ENCODE measurements around the gene PHF24. TPM values are rescaled to one million over a fixed set of nuclear protein-coding genes. Genes with fewer than 3 reads are reported as not detected.
"Not testable (repeated sequence)": the region's sequence is repeated elsewhere in the genome, so short reads cannot be mapped to it uniquely, and the experiment has no call there.

Gene PHF24
- total RNA-seq, 4 donors from 2014 or later = 0.04 TPM; not detected in 3

- Histone ChIP-seq H3K9me3 (no peaks in the 10 kb centered on the region), H3K4me3 (no peak overlapping the region), H3K36me3 (no peaks in the 10 kb centered on the region), H3K27me3 (peaks cover 0 to 10% (median 2%) of the 10 kb centered on the region in 3 donors), H3K4me1 (no peaks in the 10 kb centered on the region), H3K27ac (no peak overlapping the region)
- DNase-seq (no peak), ATAC-seq (no peak)
- no peak for TF ChIP-seq POLR2A (IDR thresholded peaks at IDR 0.05)
- no peak for TF ChIP-seq CTCF (IDR thresholded peaks at IDR 0.05 in 4 of 5, conservative IDR thresholded peaks at IDR 0.05 in 1 of 5)
- in situ Hi-C loops (cut with MboI; ENCODE audit: low sequenced_read_pairs in 4 of 4) (no loop called here), intact Hi-C loops (cut with DNase I; ENCODE audit: low total_unique reads) (no loop called here)
These were observed 9.6 kb upstream of the PHF24 start for GRCh38 chr9:34948451-34948850.

- intact Hi-C loops (cut with DNase I; ENCODE audit: low total_unique reads) = no loop called here
- H3K27me3 ChIP-seq = peaks cover 16 to 34% (median 17%) of the 10 kb centered on the region in 3 donors
- TF ChIP-seq POLR2A (IDR thresholded peaks at IDR 0.05) (no peak), CTCF (IDR thresholded peaks at IDR 0.05 in 4 of 5, conservative IDR thresholded peaks at IDR 0.05 in 1 of 5) (no peak)
- no peak overlapping the region for H3K4me3 ChIP-seq
- DNase-seq = no peak
- H3K36me3 ChIP-seq = no peaks in the 10 kb centered on the region
- H3K4me1 ChIP-seq = no peaks in the 10 kb centered on the region
- H3K9me3 ChIP-seq = no peaks in the 10 kb centered on the region
- no peak overlapping the region for H3K27ac ChIP-seq
- ATAC-seq = no peak
- in situ Hi-C loops (cut with MboI; ENCODE audit: low sequenced_read_pairs in 4 of 4) = loop anchor here in 1 of 4 donors (10.0 kb wide), 1 partner anchor 61 kb away; no protein-coding TSS in a partner anchor
These were observed 3.9 kb upstream of the PHF24 start for GRCh38 chr9:34954225-34954624.

- H3K27ac ChIP-seq; intact Hi-C loops (cut with DNase I; ENCODE audit: low total_unique reads); ATAC-seq; H3K9me3 ChIP-seq; H3K36me3 ChIP-seq; H3K4me3 ChIP-seq; DNase-seq; H3K4me1 ChIP-seq: not testable (repeated sequence)
- in situ Hi-C loops (cut with MboI; ENCODE audit: low sequenced_read_pairs in 4 of 4) = loop anchor here in 1 of 4 donors (10.0 kb wide), 1 partner anchor 59 kb away; no protein-coding TSS in a partner anchor
- H3K27me3 ChIP-seq = peaks cover 26 to 47% (median 31%) of the 10 kb centered on the region in 3 donors
These were observed 2.0 kb upstream of the PHF24 start for GRCh38 chr9:34956066-34956465.

GRCh38 chr9:34956648-34957047, 1.4 kb upstream of the PHF24 start:
- H3K27me3 ChIP-seq = peaks cover 26 to 45% (median 31%) of the 10 kb centered on the region in 3 donors
- TF ChIP-seq CTCF (IDR thresholded peaks at IDR 0.05 in 4 of 5, conservative IDR thresholded peaks at IDR 0.05 in 1 of 5) (no peak), POLR2A (IDR thresholded peaks at IDR 0.05) (no peak)
- in situ Hi-C loops (cut with MboI; ENCODE audit: low sequenced_read_pairs in 4 of 4) = loop anchor here in 1 of 4 donors (10.0 kb wide), 1 partner anchor 58 kb away; no protein-coding TSS in a partner anchor

GRCh38 chr9:34958411-34958982, 412 bp downstream of the PHF24 start:
- no peak for DNase-seq
- no peak for TF ChIP-seq POLR2A (IDR thresholded peaks at IDR 0.05)
- TF ChIP-seq CTCF (IDR thresholded peaks at IDR 0.05 in 4 of 5, conservative IDR thresholded peaks at IDR 0.05 in 1 of 5) = no peak
- intact Hi-C loops (cut with DNase I; ENCODE audit: low total_unique reads) (no loop called here), in situ Hi-C loops (cut with MboI; ENCODE audit: low sequenced_read_pairs in 4 of 4) (loop anchor here in 1 of 4 donors (10.0 kb wide), 1 partner anchor 56 kb away; no protein-coding TSS in a partner anchor)
- Histone ChIP-seq H3K4me3 (peak overlapping the region; percentile 17 to 46 (median 31)), H3K36me3 (no peaks in the 10 kb centered on the region), H3K4me1 (no peaks in the 10 kb centered on the region), H3K9me3 (no peaks in the 10 kb centered on the region), H3K27me3 (peaks cover 26 to 46% (median 31%) of the 10 kb centered on the region in 3 donors), H3K27ac (no peak overlapping the region)
- no peak for ATAC-seq

More at GRCh38 chr9:34956648-34957047, 1.4 kb upstream of the PHF24 start:
- ATAC-seq = no peak
- DNase-seq = no peak
- H3K9me3 ChIP-seq = no peaks in the 10 kb centered on the region
- H3K4me1 ChIP-seq = no peaks in the 10 kb centered on the region
- no peak overlapping the region for H3K27ac ChIP-seq
- no peaks in the 10 kb centered on the region for H3K36me3 ChIP-seq
- H3K4me3 ChIP-seq = no peak overlapping the region
- intact Hi-C loops (cut with DNase I; ENCODE audit: low total_unique reads) = no loop called here

All from gastrocnemius medialis (tissue), 4 donors.